Fibroblast of pulmonary artery (primary cell): ENCODE measurements around the gene ARHGAP45.

Source experiments
- DNase-seq: peaks from one replicate; pipeline ENCODE4 v3.0.0-alpha.2; 2010; ENCODE audit warnings: low read depth
- H3K4me3 ChIP-seq: replicated peaks from 2 replicates; pipeline ENCODE4 v1.5.1; 2011; ENCODE audit warnings: low read depth, mild to moderate bottlenecking, control low read depth, low read length, moderate library complexity
- CTCF ChIP-seq: IDR thresholded peaks from 2 replicates; pipeline ENCODE4 v1.5.1; 2011; ENCODE audit warnings: mild to moderate bottlenecking, control low read depth, low read length, inconsistent platforms; ENCODE audit errors: missing control alignments

Gene ARHGAP45

GRCh38 chr19:1116726-1117581 lies 50.0 kb downstream of the ARHGAP45 start:
- TF ChIP-seq CTCF = no peak
- DNase-seq = no peak
- no peak overlapping the region for H3K4me3 ChIP-seq

GRCh38 chr19:1117654-1118053 lies 50.7 kb downstream of the ARHGAP45 start:
- TF ChIP-seq CTCF = no peak
- H3K4me3 ChIP-seq = no peak overlapping the region
- DNase-seq = no peak

- H3K4me3 ChIP-seq = no peak overlapping the region
- DNase-seq = no peak
- TF ChIP-seq CTCF = no peak
These were observed 52.0 kb downstream of the ARHGAP45 start for GRCh38 chr19:1118999-1119398.

- no peak for TF ChIP-seq CTCF
These were observed 52.7 kb downstream of the ARHGAP45 start for GRCh38 chr19:1119475-1120217.

GRCh38 chr19:1121395-1121794 lies 54.4 kb downstream of the ARHGAP45 start:
- no peak overlapping the region for H3K4me3 ChIP-seq
- TF ChIP-seq CTCF = no peak
- no peak for DNase-seq

More at GRCh38 chr19:1119475-1120217, 52.7 kb downstream of the ARHGAP45 start:
- H3K4me3 ChIP-seq = no peak overlapping the region
- no peak for DNase-seq

- no peak overlapping the region for H3K4me3 ChIP-seq
- DNase-seq = no peak
- no peak for TF ChIP-seq CTCF
These were observed 55.3 kb downstream of the ARHGAP45 start for GRCh38 chr19:1122021-1122971.
